NCI-H187 treated with DMSO at 0.1 percent for 48 hours (cell line): Measurements from ENCODE around the gene MAGOHB.
"Not testable (repeated sequence)": the region's sequence is repeated elsewhere in the genome, so short reads cannot be mapped to it uniquely, and the experiment has no call there.

Experiments
- DNase-seq: peaks from one replicate; lab custom pipeline; 2025; lab: John Stamatoyannopoulos, UW

MAGOHB gene

DNA sequence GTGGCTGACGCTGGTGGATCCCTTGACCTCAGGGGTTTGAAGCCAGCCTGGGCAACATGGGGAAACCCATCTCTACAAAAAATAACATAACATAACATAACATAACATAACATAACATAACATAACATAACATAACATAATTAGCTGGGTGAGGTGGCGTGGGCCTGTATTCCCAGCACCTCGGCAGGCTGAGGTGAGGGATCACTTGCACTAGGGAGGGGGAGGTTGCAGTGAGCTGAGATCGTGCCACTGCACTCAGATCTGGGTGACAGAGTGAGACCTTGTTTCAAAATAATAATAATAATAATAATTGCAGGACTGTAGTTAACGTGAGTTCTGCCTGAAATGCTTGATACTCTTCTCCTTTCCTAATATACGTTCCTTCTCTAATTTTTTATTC is 1.3 kb downstream of the MAGOHB start:
- DNase-seq, result no peak

DNA sequence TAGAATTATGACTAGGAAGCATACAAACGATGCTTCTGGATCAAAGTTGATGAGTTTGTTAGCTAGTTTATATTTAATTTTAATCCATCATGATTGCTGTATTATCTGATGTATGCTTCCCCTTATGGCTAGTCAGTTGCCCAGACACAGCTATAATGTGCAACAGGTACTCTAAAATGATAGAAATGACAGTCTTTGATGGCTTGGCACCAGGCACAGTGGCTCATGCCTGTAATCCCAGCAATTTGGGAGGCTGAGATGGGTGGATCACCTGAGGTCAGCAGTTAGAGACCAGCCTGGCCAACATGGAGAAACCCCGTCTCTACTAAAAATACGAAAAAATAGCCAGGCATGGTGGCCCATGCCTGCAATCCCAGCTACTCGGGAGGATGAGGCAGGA is 2.2 kb downstream of the MAGOHB start:
- not testable (repeated sequence) for DNase-seq

DNA sequence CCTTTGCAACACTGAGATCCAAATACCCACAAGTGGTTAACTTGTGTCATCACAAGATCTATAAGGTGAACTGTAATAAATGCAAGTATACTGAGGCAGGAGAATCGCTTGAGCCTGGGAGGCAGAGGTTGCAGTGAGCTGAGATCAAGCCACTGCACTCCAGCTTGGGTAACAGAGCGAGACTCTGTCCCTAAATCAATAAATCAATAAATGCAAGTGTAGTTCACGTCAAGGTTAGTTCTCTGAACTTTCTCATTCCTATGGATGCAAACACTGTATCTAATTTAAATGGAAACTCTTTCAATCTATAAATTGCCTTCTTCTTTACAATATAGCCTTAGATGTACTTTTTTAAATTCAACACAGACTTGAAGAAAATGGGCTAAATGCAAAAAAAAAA is 3.2 kb downstream of the MAGOHB start:
- no peak for DNase-seq

DNA sequence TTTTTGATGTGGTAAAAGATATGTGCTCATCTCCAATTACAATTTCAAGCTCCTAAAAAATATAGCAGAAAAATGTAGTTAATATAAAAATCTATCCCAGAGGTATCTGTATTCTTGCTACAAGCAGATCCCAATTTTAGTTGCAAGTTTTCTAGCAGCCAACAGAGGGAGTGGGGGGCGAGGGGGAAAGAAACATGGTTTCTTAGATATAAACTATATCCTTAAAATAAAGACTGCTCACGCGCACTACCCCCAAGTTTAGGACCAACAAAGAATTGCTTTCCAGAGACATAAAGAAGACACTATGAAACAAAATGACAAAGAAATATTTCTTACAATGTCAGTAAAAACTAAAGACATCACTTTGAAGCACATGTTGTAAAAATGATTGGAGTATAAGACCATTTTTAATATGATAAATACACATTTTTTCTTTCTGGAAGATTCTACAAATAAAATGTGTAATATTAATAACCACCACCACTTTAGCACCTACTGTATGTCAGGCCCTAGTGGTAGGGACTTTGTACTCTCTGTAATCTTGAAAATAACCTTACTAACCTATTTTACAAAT is 5.4 kb downstream of the MAGOHB start:
- DNase-seq, result no peak

DNA sequence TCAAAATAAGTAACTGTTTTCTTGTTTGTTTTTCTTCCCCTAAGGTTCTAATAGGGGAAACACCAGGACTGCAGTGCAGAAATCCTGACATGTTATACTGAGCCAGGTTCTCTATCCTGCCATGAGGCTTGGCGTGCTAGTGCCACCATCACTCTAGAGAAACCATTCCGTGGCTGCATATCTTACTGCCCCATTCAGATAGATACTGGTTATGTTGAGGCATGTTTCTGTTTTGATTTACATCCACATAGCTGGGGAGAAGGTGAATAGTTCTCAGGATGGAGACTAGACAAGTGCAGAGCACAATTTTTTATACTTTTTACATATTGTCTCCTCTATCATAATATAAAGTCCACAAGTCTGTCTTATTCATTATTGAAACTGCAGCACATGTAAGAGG is 11.5 kb downstream of the MAGOHB start:
- no peak for DNase-seq

DNA sequence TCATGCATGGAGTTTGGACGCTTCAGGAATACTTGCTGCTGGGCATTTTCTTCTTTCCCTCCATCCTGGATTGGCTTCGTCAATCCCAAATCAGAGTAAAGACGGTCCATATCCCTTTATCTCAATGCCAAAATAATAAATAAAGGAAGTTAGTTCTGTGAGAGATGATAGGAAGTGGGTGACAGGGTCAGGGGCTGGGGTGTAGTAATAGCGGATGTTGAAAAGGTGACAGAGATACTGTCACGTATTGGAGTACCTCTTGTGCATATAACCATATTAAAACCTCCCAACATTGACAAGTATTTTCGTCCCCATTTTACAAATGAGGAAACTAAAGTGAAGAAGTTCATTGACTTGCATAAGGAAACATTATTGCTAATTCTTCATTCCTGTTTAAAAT is 12.4 kb downstream of the MAGOHB start:
- no peak for DNase-seq

DNA sequence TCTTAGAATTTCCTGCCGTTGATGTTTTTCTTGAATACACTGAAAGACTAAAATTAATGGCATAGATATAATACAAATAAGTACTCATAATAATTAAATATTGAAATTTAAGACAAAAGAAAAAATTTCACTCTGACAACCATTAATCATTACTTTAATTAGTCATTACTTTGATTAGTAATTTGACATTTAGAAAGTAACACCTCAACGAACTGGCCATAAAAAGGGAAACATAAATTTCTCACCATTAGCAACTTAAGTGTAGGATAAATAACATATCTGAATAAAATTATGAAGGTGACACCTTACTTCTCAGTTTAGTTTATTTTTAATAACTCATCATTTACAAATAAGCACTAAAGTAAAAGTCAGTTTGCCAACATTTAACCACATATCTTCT is 17.5 kb downstream of the MAGOHB start:
- no peak for DNase-seq

DNA sequence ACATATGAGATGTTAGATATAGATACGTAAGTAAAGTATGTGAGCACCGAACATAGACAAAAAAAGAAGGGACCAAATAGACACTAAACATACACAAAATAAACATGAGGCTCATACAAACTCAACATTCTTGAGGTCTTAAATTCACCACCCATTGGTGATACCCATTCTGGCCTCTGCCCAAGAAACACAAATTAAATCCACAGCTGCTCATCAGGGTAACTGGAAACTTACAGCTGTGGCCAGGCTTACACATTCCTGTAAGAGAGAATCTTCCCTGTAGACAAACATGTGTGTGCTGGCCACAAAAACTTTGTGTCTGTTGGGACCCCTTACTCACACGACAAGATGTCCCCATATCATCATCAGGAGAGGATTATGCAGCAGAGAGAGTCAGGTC is 22.4 kb downstream of the MAGOHB start:
- DNase-seq, result no peak

DNA sequence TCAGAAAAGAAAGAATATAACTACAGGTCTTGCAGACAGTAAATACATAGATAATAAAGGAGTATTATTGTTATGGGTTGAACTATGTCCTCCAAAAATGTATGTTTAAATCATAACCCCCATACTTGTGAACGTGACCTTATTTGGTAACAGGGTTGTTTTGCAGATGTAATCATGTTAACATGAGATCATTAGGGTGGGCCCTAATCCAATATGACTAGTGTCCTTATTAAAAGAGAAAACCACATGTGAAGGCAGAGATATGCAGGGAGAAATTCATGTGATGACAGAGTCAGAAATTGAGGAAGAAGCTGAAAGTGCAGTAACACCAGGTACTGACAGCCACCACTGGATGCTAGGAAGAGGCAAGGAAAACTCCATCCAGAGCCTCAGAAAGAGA is 29.0 kb downstream of the MAGOHB start:
- DNase-seq, result no peak

DNA sequence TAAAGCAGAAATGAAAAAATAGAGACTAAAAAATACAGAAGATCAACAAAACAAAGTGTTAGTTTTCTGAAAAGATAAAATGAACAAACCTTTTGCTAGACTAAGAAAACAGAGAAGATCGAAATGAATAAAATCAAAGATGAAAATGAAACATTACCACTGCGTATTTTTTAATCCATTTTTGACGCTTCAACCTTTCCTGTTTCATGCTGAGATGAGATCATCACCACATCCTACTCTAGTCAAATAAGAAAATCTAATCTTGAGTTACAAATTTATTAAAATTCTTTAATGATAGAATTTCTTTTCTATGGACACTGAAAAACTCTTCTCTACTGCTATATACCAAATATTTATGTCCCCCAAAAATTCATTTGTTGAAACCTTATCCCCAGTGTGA is 30.7 kb downstream of the MAGOHB start:
- DNase-seq, result no peak

DNA sequence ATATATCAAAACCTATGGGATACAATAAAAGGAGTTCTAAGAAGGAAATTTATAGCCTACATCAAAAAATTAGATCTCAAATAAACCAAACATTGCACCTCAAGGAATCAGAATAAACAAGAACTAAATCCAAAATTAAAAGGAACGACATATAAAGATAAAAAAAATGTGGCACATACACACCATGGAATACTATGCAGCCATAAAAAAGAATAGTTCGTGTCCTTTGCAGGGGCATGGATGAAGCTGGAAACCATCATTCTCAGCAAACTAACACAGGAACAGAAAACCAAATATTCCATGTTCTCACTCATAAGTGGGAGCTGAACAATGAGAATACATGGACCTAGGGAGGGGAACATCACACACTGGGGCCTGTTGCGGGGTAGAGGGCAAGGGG is 31.3 kb downstream of the MAGOHB start:
- not testable (repeated sequence) for DNase-seq

DNA sequence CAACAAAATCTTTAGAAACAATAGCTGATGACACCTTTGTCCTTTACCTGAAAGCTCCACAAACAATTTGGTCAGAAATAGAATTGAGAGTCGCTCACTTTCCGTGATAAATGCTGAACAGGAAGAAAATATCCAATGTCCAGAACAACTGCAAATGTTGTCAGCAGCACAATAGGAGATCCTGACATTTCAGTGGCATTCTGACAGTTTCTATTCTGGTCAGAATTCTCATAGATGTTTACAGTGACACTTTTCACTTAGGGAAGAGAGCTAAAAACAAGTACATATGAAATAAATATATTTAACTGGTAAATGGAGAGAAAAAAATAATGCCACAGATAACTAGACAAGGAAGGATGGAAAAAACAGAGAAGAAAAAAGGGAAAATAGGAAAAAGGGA is 39.1 kb downstream of the MAGOHB start:
- no peak for DNase-seq

DNA sequence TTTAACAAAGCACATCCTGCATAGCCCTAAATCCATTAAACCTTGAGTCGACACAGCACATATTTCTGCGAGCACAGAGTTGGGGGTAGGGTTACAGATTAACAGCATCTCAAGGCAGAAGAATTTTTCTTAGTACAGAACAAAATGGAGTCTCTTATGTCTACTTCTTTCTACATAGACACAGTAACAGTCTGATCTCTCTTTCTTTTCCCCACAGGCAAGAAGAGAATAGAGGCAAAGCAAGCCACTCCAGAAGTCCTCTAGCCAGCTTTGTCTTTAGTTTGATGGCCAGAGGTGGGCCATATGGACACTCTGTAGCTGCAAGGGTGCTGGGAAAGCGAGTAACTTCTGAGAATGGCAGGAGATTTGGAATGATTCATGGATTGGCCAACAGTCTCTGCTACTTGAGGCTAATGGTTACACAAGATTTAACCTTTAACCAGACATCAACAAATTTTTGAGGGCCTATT is 41.4 kb downstream of the MAGOHB start:
- DNase-seq, result not testable (repeated sequence)

DNA sequence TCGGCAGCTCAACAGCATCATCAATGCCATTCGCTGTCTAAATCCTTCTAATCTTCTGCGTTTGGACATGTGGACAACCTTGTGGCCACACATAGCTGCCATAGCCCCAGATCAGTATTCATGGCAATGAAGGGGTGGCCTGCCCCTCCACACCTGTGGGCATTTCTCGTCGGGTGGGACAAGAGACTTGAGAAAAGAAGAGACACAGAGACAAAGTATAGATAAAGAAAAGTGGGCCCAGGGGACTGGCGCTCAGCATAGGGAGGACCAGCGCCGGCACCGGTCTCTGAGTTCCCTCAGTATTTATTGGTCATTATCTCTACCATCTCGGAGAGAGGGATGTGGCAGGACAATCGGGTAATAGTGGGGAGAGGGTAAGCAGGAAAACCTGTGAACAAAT is 42.3 kb downstream of the MAGOHB start:
- no peak for DNase-seq

DNA sequence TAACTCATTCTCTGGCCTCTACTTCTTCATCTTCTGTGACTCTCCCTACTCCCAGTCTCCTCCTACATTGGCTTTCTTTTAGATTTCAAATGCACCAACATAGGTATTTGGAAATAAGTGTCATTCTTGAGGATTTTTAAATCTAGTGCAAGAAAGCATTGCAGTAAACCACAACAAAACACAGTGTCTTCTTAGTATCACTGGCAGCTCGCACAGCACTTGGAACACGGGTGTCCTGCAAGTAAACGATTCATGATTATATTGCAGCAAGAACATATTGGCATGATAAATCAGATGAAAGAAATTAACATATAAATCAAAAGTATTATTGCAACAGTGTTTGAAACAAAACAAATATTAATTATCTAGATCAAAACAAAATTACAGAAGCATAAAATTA is 45.6 kb downstream of the MAGOHB start:
- DNase-seq, result no peak

DNA sequence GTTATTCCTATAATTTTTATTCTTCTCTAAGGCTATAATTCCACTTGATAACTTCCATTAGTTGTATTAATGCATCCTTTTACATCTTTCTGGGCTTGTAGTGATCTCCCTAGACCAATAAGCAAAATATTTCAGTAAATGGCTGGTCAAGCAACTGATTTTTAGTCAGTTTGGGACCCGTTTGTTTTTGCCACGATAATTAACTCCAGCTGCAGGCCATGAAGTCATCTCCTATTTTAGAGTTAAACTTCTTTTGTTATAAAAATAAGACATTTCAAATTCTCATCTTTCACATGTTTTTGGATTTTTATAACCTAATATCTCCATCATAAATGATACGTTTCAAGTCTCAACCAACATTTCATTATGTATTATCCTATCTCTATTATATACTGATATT is 49.4 kb downstream of the MAGOHB start:
- DNase-seq, result no peak

DNA sequence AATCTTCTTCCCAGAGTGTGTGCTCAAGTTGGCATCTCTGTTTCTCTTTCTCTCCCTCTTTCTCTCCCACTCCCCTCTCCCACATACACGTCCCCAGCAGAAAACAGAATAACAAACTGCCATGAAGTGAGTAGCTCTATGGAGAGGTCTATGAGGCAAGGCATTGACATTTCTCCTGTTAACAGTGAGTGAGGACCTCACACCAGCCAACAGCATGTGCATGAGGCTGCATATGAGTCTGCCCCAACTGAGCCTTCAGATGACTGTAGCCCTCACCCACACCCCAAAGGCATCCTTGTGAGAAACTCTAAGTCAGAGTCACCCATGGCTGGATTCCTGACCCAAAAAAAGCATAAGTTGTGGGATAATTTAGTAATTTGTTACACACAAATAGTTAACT is 50.4 kb downstream of the MAGOHB start:
- DNase-seq, result no peak

DNA sequence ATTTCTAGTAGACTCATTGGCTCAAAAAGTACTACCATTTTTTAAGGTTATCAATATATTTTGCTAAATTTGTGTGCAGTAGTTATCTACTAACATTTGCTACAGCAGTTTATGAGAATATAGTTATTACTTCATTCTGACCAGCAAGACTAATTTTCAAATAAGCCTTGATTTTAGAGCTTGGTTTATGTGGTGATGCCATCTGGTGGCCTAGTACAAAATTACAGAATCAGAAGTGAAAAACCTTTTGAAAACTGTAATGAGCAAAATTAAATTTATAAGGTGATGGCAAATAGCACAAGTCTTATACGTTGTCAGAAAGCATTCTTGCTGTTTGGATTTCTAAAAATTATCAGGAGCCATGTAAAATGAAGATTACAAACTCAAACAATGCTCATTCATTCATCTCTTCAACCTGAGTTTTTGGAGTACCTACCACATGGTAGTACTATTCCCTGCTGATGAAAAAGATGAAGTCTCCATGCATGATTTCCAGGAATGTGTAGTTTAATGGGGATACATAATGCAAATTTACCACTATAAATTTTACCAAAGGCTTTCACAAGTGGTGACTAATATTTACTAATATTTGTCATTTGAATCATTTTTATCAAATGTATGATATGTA is 51.0 kb downstream of the MAGOHB start:
- DNase-seq, result no peak

DNA sequence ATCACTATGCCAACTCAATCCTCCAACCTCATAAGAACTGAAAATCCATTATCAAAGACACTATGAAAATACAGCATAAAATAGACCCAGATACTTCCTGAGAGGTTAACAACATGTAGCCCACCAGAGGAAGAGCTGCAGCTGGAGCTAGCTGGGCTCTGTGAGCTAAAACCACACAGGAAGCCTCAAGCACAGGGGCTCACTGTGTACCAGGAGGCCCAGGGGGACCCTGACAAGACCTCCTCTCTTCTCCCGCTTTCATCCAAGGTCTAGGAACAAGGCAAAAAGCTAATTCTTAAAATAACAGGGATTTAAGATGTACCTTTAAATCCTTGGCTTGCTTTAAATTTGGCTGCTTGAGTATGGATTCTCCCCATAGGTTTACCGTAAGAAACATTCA is 54.2 kb downstream of the MAGOHB start:
- no peak for DNase-seq

DNA sequence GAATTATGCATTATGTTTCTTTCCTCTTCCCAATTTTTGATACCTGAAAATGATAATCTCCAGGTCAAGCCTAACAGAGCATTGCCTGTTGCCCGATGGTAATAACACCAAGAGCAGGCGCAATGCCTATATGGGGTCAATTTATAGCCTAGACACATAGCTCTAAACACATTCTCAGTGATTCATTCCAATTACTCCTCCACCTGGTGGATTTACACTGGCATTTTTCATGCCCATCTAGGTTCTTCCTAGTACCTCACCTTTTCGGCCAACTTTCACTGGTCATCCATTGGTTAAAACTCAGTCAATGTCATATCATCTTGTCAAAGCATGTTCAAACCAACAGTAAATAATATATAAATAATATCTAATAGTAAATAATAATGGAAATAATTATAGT is 54.6 kb downstream of the MAGOHB start:
- DNase-seq, result no peak

DNA sequence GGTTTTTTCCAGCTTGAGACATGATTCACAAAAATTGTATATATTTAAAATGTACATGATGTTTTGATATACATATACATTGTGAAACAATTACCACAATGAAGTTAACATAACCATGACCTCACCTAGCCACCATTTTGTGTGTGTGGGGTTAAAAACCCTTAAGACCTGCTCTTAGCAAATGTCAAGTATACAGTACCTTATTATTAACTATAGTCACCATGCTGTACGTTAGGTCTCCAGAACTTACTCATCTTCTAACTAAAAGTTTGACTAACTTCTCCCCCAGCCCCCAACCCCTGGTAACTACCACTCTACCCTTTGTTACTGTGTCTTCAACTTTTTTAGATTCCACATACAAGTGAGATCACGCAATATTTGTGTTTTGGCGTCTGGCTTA is 55.1 kb downstream of the MAGOHB start:
- DNase-seq, result no peak

DNA sequence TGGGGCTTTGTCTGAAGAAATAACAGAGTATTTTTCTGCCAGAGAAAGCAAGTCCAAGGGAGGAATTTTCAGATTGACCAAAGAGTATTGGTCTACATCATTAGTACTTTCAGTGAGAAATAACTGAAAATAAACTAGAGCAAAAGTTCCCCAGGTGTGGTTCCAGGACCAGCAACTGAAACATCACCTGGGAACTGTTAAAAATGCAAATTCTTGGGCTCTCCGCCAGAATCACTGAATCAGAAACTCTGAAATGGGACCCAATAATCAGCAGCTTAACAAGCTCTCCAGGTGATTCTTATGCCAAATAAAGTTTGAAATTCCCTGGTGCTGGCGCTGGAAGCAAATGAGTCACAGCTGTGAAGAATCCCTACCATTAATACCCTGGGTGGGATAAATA is 55.6 kb downstream of the MAGOHB start:
- DNase-seq, result no peak

DNA sequence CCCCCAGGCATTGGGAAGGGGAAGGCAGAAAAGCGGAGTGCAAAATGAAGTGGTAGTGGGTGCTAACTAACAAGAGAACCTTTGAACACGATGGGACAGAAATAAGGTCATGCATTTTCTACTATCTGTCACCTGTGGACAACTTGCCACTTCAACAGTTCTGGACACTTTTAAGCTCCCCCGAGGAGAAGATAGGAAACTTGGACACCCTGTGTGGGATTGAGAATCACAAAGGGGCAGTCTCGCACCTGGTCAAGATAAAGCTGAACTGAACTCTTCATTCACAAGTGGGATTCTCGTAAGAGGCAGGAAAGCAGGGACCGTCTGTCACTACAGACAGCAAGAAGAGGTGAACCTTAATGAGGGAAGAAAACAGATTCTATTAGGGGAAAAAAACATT is 56.1 kb downstream of the MAGOHB start:
- DNase-seq, result no peak

DNA sequence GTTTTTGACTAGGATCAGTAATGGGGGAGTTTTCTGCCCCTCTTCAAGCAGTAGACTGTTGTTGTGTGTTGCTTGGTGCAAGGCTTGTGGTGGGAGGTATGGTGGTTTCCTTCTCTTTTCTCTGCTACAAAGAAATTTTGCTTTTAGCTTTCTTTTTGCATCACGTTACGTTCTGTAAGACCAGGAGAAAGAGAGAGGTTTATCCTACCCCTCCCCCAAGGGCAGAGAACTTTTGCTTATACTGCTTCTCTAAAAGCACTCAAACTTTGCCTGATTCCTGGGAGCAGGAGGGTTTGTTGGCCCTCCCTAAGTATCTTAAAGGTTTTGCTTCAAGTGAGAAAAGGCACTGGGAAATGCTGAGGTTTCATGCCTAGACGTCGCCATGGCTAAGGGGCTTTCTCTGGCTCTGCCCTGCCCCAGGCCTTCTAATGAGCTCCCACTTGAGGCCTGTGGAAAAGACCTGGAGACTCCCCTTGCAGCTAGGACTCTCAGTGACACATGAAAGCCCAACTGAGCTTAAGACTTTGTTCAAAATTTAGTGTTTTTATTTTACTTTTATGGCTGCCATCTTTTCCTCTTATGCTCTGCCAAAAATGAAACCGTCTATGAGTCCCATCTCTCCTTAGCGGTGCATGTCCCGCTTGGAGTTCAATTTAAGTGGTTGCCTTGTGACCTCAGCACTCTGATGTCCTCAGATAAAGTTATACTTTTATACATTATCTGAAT is 58.5 kb downstream of the MAGOHB start:
- no peak for DNase-seq
